DND-41 (cell line): ENCODE data around the gene AKAP13.

Source experiments
- EZH2 ChIP-seq: IDR thresholded peaks from 3 replicates; pipeline ENCODE4 v1.6.1; 2012; ENCODE audit warnings: borderline replicate concordance, low read depth, mild to moderate bottlenecking, moderate library complexity, low read length, inconsistent platforms; ENCODE audit not compliant: severe bottlenecking
- TF ChIP-seq, protein P1 (sequence below): IDR thresholded peaks from 2 replicates; pipeline ENCODE4 v1.5.1; 2012; ENCODE audit warnings: borderline replicate concordance, low read length, moderate library complexity, mild to moderate bottlenecking; ENCODE audit not compliant: poor library complexity, severe bottlenecking; ENCODE audit errors: extremely low read depth

DNA sequence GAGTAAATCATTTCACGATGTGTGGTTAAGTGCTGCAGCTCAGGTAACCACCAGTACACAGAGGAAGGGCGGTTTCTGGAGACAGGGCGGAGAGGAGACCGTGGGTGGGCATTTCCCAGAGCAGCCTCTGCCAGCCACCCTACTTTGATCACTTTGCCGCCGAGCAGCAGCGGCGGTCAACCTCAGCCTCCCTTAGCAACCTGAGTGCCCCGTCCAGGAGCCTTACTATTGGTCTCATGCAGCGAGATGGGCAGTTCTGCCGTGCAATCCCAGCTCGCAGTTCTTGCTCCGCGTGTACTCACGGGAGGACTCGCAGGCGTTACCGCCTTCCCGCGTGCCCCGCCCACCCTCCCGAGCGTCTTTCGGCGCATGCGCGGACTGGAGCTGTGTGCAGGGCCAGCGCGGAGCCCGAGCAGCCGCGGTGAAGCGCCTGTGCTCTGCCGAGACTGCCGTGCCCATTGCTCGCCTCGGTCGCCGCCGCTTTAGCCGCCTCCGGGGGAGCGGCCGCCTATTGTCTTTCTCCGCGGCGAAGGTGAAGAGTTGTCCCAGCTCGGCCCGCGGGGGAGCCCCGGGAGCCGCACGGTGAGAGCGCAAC, at the start of gene AKAP13:
- TF ChIP-seq, protein P1, sequence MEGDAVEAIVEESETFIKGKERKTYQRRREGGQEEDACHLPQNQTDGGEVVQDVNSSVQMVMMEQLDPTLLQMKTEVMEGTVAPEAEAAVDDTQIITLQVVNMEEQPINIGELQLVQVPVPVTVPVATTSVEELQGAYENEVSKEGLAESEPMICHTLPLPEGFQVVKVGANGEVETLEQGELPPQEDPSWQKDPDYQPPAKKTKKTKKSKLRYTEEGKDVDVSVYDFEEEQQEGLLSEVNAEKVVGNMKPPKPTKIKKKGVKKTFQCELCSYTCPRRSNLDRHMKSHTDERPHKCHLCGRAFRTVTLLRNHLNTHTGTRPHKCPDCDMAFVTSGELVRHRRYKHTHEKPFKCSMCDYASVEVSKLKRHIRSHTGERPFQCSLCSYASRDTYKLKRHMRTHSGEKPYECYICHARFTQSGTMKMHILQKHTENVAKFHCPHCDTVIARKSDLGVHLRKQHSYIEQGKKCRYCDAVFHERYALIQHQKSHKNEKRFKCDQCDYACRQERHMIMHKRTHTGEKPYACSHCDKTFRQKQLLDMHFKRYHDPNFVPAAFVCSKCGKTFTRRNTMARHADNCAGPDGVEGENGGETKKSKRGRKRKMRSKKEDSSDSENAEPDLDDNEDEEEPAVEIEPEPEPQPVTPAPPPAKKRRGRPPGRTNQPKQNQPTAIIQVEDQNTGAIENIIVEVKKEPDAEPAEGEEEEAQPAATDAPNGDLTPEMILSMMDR, result no peak
- no peak for TF ChIP-seq EZH2
